NCI-H1436 (cell line): ENCODE measurements around the gene ARHGEF25.
A peak's percentile ranks its signal among the peaks of the same experiment; 100 is the strongest.

ENCODE experiments used
- DNase-seq: peaks from one replicate; lab custom pipeline; 2025; lab: John Stamatoyannopoulos, UW

Gene ARHGEF25

GRCh38 chr12:57621497-57622292 lies 10.5 kb downstream of the ARHGEF25 start:
- peak; percentile 33 for DNase-seq

DNA sequence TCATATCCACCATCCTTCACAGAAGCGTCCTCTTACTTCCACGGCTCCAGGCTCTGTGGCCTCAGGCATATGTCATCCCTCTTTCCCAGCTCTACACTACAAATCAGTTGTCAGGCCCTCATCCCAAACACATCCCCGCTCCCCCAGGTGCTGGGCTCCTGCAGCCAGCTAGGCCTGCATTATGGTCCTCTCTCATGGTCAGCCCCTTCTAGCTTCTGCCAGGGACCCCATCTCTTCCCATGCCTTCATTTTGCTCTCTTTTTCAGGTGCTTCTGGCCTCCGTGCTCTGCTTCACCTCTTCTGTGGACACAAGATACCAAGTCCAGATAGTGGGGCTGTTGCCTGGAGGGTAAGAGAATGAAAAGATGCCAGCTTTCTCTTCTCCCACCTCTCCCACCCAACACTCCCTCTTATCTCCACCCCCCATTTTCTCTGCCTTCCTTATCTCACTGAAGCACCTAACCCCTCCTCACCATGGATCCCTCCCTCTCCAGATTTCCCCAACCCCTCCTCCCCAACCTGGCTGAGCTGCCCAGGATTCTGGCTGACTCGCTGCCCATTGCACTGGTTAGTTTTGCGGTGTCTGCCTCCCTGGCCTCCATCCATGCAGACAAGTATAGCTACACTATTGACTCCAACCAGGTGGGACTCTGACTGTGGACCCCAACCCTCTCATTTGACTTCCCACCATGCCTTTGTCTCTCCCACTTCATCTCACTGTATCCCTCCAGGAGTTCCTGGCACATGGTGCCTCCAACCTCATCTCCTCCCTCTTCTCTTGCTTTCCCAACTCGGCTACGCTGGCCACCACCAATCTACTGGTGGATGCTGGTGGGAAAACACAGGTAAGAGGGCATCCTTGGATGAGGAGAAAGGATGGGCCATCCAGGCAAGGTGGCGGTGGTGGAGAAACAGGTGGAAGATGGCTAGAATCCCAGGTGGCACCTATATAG lies 11.3 kb downstream of the ARHGEF25 start:
- no peak for DNase-seq

DNA sequence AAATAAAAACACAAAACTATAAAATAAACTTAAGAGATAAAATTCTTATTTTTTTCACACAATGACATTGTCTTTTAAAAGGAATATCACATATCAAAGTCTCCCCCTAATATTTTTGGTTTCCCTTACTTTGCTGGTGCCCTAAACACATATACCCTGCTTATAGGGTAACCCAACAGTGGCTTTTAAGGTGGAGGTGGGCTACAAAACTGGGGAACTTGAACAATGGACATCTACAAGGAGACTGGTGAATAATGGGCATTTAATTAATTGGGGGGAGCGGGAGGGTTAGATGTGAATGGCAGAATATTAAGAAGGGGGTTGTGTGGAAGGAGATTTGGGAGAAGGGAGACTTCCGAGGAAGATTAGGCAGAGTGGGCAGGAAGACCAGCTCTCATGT lies 12.2 kb downstream of the ARHGEF25 start:
- no peak for DNase-seq

DNA sequence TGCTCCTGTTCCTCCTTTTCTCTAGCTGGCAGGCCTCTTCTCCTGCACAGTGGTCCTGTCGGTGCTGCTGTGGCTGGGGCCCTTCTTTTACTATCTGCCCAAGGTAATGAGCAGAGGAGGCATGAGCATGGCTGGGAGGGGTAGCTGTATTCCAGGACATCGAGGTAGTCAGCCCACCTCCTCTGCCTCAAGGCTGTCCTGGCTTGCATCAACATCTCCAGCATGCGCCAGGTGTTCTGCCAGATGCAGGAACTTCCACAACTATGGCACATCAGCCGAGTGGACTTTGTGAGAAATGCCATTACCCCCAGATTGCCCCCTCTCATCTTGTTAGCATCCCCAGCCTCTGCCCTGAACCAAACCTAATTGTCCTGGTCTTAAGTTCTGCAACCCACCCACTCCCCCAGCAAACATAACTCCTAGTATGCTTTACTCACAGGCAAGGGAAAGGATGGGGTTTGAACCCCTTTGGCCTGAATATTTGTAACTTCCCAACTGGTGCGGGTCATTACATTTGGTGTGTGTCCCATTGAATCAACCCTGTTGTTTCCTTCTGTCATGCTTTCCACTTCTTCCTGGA lies 12.7 kb downstream of the ARHGEF25 start:
- DNase-seq = no peak

- DNase-seq = no peak
Measured at GRCh38 chr12:57624441-57625220, 13.4 kb downstream of the ARHGEF25 start.

DNA sequence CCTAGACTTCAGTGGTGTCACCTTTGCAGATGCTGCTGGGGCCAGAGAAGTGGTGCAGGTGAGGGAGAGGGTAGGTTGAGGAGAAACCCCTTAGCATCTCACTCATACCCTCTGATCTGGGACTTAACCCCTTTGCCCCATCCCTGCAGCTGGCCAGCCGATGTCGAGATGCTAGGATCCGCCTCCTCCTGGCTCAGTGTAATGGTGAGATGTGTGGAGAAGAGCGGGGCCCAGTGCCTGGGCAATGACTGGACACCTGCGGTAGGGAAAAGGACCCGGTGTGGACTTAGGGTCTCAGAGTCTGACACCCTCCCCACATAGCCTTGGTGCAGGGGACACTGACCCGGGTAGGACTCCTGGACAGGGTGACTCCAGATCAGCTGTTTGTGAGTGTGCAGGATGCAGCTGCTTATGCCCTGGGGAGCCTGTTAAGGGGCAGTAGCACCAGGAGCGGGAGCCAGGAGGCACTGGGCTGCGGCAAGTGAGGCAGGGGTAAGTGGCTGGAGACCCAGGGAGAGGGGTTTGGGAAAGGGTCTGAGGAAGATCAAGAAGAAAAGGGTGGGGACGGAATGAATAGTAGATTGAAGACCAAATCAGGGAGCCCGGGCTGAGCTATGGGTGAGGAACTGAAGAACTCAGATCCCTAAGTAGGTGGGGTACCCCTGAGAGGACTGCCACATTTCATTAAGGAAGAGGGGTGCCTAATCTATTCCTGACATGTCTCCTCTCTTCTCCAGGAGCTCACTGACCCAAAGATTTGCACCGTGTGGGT lies 14.2 kb downstream of the ARHGEF25 start:
- DNase-seq = no peak

DNA sequence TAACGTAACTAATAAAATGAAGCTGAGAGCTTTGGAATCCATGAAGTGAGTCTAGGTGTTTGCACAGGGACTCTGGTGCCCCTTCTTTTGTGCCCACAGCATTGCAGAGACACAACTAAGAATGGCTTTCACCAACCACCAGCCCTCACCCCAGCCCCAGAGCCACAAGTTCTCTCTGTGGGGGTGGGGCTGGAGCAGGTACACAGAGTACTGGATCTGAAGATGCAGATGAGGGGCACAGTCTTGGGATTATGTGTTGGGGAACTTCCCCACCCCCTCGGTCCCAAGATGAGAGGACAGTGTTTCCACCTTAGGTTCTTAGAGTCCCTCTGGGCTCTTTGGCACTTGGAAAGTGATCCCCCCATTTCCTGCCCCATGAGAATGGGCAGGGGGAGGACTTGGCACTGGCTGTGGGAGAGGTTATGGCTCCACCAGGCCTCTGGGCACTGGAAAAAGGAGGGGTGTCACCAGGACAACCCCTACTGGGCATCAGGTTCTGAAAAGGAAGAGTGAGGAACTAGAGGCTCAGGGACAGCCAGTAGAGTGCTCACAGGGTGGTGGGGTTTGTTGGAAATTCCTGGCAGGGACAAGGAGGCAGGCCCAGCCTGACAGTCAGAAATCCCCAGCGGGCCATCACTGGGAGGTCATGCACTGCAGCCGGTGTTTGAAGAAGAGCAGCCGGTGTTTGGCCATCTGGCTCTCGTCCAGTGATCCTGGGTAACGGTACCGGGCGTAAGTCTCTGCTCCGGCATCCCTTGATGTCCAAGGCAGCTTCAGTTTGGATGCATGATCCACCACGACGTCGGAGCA lies 15.1 kb downstream of the ARHGEF25 start:
- DNase-seq = no peak

- DNase-seq = no peak
Measured at GRCh38 chr12:57626921-57627445, 15.7 kb downstream of the ARHGEF25 start.

GRCh38 chr12:57627501-57628279 lies 16.5 kb downstream of the ARHGEF25 start:
- no peak for DNase-seq

- no peak for DNase-seq
Measured at GRCh38 chr12:57628280-57629191, 17.3 kb downstream of the ARHGEF25 start.

GRCh38 chr12:57629897-57630471 lies 18.7 kb downstream of the ARHGEF25 start:
- no peak for DNase-seq

DNA sequence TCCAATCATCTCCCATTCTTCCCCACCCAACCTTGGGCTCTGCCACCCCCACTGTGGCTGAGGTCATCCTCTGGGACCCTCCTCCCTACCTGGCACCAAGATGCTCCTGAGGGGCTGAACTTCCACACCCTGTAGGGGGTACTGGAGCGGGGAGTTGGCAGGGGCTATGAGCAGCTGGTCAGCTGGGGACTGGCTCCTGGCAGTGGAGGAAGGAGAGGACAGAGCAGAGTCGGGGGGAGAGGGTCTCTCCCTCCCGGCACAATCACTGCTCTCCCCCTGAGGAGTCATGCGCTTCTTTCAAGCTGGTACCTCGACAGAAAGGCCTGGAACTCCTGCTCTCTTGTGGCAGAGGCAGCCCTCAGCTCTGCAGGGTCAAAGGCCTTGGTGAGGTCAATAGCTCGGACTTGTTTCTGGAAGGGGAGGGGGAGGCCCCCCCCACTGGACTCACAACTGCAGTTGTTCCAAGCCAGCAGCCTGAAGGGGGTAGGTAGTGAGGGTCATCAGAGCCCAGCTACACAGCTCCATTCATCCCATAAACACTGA lies 19.7 kb downstream of the ARHGEF25 start:
- DNase-seq = no peak

GRCh38 chr12:57631566-57632072 lies 20.4 kb downstream of the ARHGEF25 start:
- DNase-seq = no peak

DNA sequence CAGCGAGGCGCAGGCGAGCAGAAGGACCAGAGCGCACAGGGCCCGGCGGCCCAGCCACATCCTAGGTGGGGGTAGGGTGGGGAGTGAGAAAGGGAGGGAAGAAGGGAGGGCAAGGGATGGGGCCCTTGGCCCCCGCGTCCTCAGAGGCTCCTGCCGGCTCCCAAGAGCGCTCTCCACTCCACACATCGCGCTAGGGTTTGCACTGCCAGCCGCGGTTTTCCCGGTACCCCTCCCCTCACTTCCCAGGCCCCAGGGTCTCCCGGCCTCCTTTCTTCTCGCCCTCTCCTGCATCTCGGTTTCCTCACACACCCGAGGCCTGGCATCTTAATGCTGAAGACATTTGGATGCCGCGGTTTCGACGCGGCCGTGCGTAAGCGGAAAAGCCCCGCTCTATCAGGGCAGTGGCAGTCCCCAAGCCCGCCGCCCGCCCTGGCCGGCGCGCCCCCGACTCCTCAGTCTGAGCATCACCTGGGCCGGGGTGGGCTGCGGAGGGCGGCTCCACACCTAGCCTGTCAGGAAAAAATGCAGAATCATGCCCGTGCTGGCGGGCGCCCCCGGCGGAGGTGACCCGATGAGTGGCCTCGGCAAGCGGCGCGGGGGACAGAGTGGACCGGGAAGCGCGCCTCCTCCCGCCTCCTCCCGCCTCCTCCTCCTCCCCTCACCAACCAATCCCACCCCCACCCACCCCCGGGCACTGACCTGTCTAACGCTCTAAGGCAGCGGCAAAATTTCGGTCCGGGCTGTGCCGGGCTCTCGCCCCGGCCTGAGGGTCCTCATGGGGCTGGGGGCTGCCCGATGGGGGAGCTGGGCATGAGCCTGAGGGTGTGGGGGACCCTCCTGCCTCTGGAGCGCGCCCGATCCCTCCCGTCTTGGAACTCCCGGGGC lies 21.1 kb downstream of the ARHGEF25 start:
- no peak for DNase-seq

GRCh38 chr12:57632958-57633840 lies 22.0 kb downstream of the ARHGEF25 start, which contains the start of gene B4GALNT1:
B4GALNT1 (minus strand) TSS chr12:57633201; CDS start chr12:57632132, 1,069 bp downstream.
- peak; percentile 76 for DNase-seq
